Germinal center (tissue), 1 donor: ENCODE data around the gene SQOR.

Experiments
- DNase-seq: peaks from one replicate; pipeline ENCODE4 v3.0.0; 2012; ENCODE audit warnings: mixed read lengths, low spot score

The SQOR gene

DNA sequence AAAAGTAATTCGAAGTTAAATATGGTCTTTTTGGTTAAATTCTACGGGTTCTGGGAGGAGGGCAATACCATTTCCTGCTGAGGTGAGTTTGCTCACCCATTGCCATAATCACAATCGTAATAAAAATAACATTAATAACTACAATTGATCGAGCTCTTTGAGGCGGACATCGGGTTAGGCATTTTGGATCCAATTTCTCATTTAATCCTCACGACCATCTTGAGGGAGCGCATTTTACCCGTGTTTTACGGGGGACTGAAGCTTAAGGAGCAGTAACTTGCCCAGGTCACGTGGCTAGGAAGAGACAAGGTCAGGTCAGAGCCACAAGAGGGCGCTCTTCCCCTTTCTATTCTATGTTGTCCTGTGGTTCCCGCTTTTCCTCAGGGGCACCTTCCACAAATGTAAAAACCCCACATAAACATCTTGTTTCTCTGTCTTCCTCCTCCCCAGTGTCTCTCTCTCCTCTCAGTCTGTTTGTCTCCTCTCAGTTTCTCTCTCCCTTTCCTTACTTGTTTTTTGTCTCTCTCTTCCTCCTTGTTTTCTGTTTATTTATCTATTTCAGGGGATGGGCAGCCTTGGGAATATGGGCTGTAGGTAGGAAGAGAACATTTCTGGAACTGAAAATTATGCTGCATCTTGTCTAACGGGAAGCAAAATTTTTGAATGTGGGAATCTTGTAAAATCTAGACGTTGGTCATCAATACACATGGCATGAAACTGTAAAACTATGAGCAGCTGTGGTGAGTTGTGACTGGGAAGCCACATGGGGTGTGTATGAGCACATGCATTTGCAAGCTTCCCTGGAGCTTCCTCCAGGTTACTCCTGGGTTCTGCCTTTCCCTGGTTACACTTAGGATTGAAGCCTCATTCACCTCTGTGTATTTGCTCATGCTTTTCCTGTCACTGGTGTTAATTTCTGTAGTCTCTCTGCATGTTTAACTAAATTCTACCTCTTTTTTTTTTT, 71.0 kb downstream of the SQOR start:
- peak; percentile 54 for DNase-seq

DNA sequence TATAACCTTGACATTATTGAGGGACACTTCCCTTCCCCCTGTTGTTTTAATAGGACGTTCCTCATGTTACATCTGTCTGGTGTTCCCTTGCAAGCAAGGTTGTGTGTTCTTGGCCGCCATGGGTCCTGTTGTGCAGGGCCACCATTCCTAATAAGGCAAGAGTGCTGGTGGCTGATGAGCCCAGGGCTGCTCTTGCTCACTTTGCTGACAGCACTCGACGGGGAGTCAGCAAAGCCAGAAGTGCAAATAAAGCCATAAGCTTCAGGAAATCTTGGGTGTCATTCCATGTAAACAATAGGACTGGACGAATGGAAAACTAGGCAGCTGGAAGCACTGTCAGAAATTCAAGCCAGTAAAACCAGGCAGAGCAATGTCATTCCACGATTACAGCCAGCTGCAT, 75.8 kb downstream of the SQOR start:
- DNase-seq: no peak

DNA sequence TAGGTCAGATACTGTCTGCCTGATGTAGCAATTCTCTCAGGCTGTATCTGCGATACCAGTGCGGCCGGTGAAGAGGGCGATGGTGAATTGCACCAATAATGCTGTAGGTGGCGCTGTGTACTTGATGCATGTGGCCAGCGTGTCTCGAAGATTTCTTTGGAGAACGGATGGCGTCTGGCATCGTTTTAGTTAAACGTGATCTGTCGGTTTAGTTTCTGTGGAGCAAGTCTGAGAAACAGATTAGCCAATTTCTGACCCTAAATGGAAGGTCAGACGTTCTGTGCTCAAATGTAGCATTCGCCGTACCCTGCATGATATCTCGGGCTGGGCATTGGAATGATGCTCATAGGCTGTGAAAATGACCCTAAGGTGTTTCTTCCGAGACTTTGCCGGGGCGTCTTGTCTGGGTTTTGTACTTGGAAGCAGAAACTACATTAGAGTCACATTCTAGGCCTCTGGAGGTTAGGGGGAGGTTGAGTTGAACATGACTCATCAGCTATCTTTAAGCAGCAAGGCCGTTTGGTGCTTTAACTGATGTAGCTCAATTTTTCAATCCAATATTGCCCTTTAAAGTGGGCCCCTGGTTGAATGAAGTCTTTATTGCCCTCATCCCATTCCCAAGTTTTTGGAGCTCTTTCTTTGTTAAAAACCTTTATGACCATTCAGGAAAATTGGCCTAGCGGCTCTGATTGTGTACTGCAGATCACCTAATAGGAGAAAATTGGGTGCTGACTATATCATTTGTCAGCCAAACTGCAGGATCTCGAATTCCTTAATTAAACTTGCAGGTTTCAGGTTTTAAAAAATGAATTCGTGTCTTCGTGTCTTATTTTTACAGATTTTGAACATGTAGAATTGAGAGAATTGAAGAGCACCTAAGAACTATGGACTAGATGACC, 80.0 kb downstream of the SQOR start:
- peak; percentile 24 for DNase-seq

DNA sequence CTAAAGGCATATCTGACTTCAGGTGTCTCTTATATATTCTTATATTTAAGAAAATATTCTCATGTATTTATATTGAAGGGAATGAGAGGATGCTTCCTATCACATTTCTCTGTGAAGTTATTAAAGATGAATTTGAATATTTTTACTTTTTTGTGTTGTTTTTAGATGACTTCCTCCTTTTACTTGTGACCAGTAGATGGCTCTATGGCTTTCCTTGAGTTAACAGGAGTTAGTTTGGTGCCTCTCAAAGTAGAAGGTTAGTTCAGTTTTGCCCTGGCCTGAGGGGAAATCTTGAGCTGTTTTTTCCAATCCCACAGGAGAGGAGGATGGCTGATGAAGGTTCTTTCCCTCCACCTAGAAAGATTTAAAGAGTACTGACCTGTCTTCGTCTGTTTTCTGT, 80.7 kb downstream of the SQOR start:
- no peak for DNase-seq

DNA sequence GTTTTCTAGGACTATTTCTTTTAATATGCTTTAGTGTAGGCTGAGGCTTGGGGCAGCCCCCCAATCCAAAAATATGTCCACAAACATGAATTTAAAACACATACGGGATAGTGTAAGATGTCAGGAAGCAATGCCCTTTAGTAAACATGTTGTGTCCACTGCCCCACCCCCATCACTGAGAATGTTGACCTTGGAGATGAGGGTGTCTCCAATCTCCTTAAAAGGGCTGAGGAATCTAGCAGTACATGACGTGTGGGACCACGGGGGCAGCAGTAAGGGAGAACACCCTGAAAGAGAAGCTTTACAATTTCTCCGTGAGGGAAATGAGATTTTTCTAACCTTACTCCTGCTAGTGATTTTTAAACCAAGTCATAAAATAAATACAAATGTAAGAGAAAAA, 84.7 kb downstream of the SQOR start:
- no peak for DNase-seq

DNA sequence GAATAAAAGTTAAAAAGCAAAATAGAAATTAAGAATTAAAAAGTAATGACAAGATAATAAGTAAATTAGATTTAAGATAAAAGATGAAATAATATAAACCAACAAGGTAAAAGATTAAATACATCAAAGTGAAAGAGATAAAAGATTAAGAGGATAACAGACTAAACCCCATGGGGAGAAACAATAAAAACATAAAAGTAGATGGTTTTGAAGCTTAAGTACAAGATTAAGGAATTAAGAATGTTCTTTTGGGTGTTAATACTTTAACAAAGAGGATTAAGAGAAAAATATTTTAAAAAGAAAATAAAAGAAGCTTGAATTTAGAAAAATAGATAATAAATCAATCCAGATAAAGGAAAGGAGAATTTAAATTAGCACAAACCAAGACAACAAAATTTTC, 85.4 kb downstream of the SQOR start:
- DNase-seq: no peak

DNA sequence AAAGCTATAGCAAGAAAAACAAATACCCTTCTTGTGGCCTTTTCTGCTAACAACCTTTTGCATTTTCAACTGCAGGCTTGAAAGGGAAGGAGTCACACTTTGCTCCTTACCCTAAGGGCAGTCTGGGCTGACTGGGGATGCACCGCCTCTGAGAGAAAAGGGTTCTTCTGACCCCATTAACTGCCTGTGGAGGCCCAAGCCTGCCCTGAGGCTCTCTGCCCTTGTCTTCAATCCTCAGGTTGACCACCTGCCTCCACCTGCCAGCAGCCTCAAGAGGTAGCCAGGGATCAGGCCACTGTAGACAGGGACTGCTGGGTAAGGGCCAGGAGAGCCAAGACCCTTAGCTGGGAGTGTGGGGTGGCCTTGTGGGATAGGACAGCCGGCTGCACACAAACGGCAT, 93.8 kb downstream of the SQOR start:
- DNase-seq: no peak

DNA sequence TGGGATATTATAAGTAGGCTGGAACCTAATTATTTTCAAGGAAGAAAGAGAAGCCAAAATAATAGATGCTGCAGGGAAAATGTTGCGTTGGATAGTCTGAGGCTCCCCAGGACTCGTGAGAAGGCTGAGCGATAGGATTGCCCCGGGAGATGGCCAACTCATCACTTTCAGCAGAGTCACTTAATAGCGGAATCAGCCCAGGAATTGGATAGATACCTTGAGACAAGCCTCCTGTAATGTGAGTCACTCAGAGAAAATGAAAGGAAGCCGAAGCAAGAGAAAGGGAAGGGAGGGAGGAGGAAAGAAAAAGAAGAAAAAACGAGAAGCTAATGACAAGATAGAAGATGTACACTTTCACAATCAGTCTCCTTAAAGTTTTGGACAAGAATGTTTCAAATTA, 94.3 kb downstream of the SQOR start:
- DNase-seq: no peak

DNA sequence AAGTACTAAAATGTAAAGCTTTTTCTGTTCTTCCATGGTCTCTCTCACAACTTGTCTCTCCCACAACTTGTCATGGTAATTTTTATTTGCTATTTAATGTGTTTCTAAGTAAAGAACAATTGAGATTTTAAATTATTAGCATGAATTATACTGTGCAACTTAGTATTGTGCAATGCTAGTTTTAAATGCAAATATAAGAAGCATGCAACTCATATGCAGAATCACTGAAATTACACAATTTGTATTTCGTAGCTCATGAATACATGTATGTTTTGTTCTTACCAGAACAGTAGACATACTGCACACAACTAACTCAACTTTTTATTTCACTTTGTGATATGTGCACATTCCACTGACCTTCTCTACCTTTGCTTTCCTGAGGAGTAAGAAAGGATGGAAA, 96.5 kb downstream of the SQOR start:
- no peak for DNase-seq

DNA sequence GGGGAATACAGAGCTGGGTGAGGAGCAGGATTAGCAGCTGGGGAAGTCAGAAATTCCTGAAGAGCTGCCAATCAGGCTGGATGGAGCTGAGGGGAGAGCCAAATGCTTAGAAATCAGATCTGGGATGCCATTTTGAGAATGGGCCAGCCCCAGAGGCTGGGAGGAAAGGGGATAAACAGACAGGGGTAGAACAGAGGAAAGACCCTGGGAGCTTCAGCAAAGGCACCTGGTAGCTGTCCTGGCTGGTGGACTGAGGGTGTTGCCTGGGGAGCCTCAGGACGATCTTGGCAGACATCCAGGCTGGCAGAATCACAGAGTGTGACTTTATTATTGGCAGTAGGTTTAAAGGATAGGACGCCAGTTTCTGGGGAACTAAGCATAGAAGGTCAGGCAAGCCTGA, 97.8 kb downstream of the SQOR start:
- no peak for DNase-seq

DNA sequence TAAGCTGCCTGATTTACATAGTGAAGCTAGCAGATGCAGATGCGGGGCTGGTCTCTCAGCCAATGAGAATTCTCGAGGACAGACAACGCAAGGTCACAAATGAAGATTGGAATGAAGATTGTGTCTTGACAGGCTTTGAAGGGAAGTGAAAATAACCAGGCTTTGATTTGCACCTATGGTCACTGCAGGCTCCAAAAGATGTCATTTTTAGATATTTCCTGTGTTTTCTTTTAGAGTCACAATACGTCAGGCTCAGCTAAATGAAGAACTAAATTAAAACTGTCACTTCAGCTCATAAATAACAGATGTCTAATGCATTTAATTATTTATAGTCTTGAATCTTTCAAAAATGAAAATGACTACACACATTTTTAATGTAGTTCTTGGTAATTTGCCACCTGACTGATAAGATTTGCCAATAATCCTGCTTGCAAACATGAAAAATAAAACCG, 99.5 kb downstream of the SQOR start:
- peak; percentile 76 for DNase-seq
